ENCODE data around the gene CCDC61.

The CCDC61 gene

GRCh38 chr19:46017095-46017429, 21.8 kb downstream of the CCDC61 start:
- Histone ChIP-seq H3K27ac (no peak overlapping the region), H3K36me3 (peaks cover 0 to 16% (median 5%) of the 10 kb centered on the region in 11 experiments; a peak in 12 of 22 replicates), H3K9me3 (replicated peaks in 1 of 11) (peaks cover 0 to 4% (median 0%) of the 10 kb centered on the region in 11 experiments; a peak in 1 of 22 replicates), H4K20me1 (peaks cover 15 to 84% (median 35%) of the 10 kb centered on the region in 11 experiments; a peak in 20 of 22 replicates), H3K4me1 (peaks cover 7 to 44% (median 34%) of the 10 kb centered on the region in 10 experiments; a peak in 19 of 20 replicates), H3K4me2 (peak overlapping the region; percentile 31 to 94 (median 57); a peak in 20 of 22 replicates), H3K4me3 (no peak overlapping the region), H3K27me3 (peaks cover 34 to 58% (median 39%) of the 10 kb centered on the region in 11 experiments), H3K9ac (no peak overlapping the region)
- TF ChIP-seq Cebpa-rat (IDR thresholded peaks at IDR 0.05): no peak

GRCh38 chr19:46017874-46018675, 22.8 kb downstream of the CCDC61 start:
- Histone ChIP-seq H3K9me3 (replicated peaks in 1 of 11) (peaks cover 0 to 4% (median 0%) of the 10 kb centered on the region in 11 experiments; a peak in 1 of 22 replicates), H4K20me1 (peaks cover 15 to 90% (median 33%) of the 10 kb centered on the region in 11 experiments; a peak in 20 of 22 replicates), H3K4me2 (no peak overlapping the region), H3K4me3 (no peak overlapping the region), H3K9ac (no peak overlapping the region), H3K36me3 (peaks cover 0 to 16% (median 5%) of the 10 kb centered on the region in 11 experiments; a peak in 12 of 22 replicates), H3K27me3 (peaks cover 34 to 64% (median 36%) of the 10 kb centered on the region in 11 experiments), H3K4me1 (peaks cover 7 to 50% (median 36%) of the 10 kb centered on the region in 10 experiments; a peak in 19 of 20 replicates), H3K27ac (no peak overlapping the region)
- TF ChIP-seq Cebpa-rat (IDR thresholded peaks at IDR 0.05): no peak

GRCh38 chr19:46018729-46019251, 23.5 kb downstream of the CCDC61 start:
- H3K9ac ChIP-seq: no peak overlapping the region

GRCh38 chr19:46019270-46019669, 24.0 kb downstream of the CCDC61 start:
- H3K4me3 ChIP-seq: no peak overlapping the region
- H3K27ac ChIP-seq: no peak overlapping the region
- no peak for TF ChIP-seq Cebpa-rat (IDR thresholded peaks at IDR 0.05)
- peaks cover 0 to 4% (median 0%) of the 10 kb centered on the region in 11 experiments; a peak in 1 of 22 replicates for H3K9me3 ChIP-seq (replicated peaks in 1 of 11)
- no peak overlapping the region for H3K9ac ChIP-seq
- peaks cover 23 to 55% (median 24%) of the 10 kb centered on the region in 11 experiments for H3K27me3 ChIP-seq
- H3K4me1 ChIP-seq: peaks cover 7 to 51% (median 36%) of the 10 kb centered on the region in 10 experiments; a peak in 19 of 20 replicates
- H3K4me2 ChIP-seq: peak overlapping the region in 2 of 11 experiments; percentile 0 to 10; a peak in 2 of 22 replicates
- H3K36me3 ChIP-seq: peaks cover 0 to 16% (median 5%) of the 10 kb centered on the region in 11 experiments; a peak in 12 of 22 replicates
- peaks cover 15 to 89% (median 26%) of the 10 kb centered on the region in 11 experiments; a peak in 20 of 22 replicates for H4K20me1 ChIP-seq

More at GRCh38 chr19:46018729-46019251, 23.5 kb downstream of the CCDC61 start:
- Histone ChIP-seq H3K4me2 (no peak overlapping the region), H3K27ac (no peak overlapping the region), H3K4me3 (no peak overlapping the region), H4K20me1 (peaks cover 15 to 92% (median 31%) of the 10 kb centered on the region in 11 experiments; a peak in 20 of 22 replicates), H3K9me3 (replicated peaks in 1 of 11) (peaks cover 0 to 4% (median 0%) of the 10 kb centered on the region in 11 experiments; a peak in 1 of 22 replicates), H3K36me3 (peaks cover 0 to 16% (median 5%) of the 10 kb centered on the region in 11 experiments; a peak in 12 of 22 replicates), H3K4me1 (peaks cover 7 to 51% (median 36%) of the 10 kb centered on the region in 10 experiments; a peak in 19 of 20 replicates), H3K27me3 (peaks cover 28 to 60% (median 29%) of the 10 kb centered on the region in 11 experiments)
- TF ChIP-seq Cebpa-rat (IDR thresholded peaks at IDR 0.05): no peak

GRCh38 chr19:46020819-46021125, 25.5 kb downstream of the CCDC61 start:
- peaks cover 8 to 40% (median 9%) of the 10 kb centered on the region in 11 experiments for H3K27me3 ChIP-seq
- peaks cover 0 to 10% (median 4%) of the 10 kb centered on the region in 11 experiments; a peak in 9 of 22 replicates for H3K36me3 ChIP-seq
- H3K9ac ChIP-seq: no peak overlapping the region
- H3K9me3 ChIP-seq (replicated peaks in 1 of 11): no peaks in the 10 kb centered on the region; a peak in 1 of 22 replicates
- H4K20me1 ChIP-seq: peaks cover 6 to 75% (median 12%) of the 10 kb centered on the region in 11 experiments; a peak in 20 of 22 replicates
- no peak for TF ChIP-seq Cebpa-rat (IDR thresholded peaks at IDR 0.05)
- H3K4me3 ChIP-seq: no peak overlapping the region
- no peak overlapping the region for H3K4me2 ChIP-seq
- peaks cover 10 to 44% (median 33%) of the 10 kb centered on the region in 10 experiments for H3K4me1 ChIP-seq
- no peak overlapping the region for H3K27ac ChIP-seq

- no peak overlapping the region for H3K4me3 ChIP-seq
- no peak overlapping the region for H3K27ac ChIP-seq
- no peak overlapping the region for H3K9ac ChIP-seq
- peaks cover under 1 to 32% (median under 1%) of the 10 kb centered on the region in 11 experiments; a peak in 18 of 22 replicates for H3K27me3 ChIP-seq
- peaks cover 0 to 10% (median 4%) of the 10 kb centered on the region in 11 experiments; a peak in 9 of 22 replicates for H3K36me3 ChIP-seq
- H3K9me3 ChIP-seq (replicated peaks in 1 of 11): no peaks in the 10 kb centered on the region; a peak in 1 of 22 replicates
- peak overlapping the region in 8 of 11 experiments; percentile 10 to 48 (median 26); a peak in 12 of 22 replicates for H3K4me2 ChIP-seq
- H4K20me1 ChIP-seq: peaks cover 0 to 73% (median 4%) of the 10 kb centered on the region in 11 experiments; a peak in 14 of 22 replicates
- no peak for TF ChIP-seq Cebpa-rat (IDR thresholded peaks at IDR 0.05)
- H3K4me1 ChIP-seq: peaks cover 13 to 44% (median 32%) of the 10 kb centered on the region in 10 experiments
Measured at GRCh38 chr19:46021531-46022041, 26.3 kb downstream of the CCDC61 start.

GRCh38 chr19:46022061-46022430, 26.8 kb downstream of the CCDC61 start:
- Histone ChIP-seq H3K27ac (no peak overlapping the region), H3K9me3 (replicated peaks in 1 of 11) (no peaks in the 10 kb centered on the region; a peak in 1 of 22 replicates), H3K4me2 (peak overlapping the region in 6 of 11 experiments; percentile 12 to 48 (median 26); a peak in 7 of 22 replicates), H3K4me3 (no peak overlapping the region), H3K27me3 (peaks cover 0 to 32% (median 0%) of the 10 kb centered on the region in 11 experiments; a peak in 3 of 22 replicates), H3K9ac (no peak overlapping the region), H4K20me1 (peaks cover 0 to 73% (median 2%) of the 10 kb centered on the region in 11 experiments; a peak in 11 of 22 replicates), H3K36me3 (peaks cover 0 to 10% (median 4%) of the 10 kb centered on the region in 11 experiments; a peak in 9 of 22 replicates), H3K4me1 (peaks cover 12 to 45% (median 30%) of the 10 kb centered on the region in 10 experiments)
- TF ChIP-seq Cebpa-rat (IDR thresholded peaks at IDR 0.05): no peak

Data from BLaER1 treated with 17β-estradiol and CSF1 and Interleukin-3, amounts not matched to agents 10 nM and 100 nM (cell line).